HG03097 (cell line): ENCODE measurements around the gene CD300LB.
"Not testable (repeated sequence)": the region's sequence is repeated elsewhere in the genome, so short reads cannot be mapped to it uniquely, and the experiment has no call there.

Source experiments
- ATAC-seq: cut with Tn5 transposase; IDR thresholded peaks from one replicate; pipeline ENCODE4 v1.9.1; 2021; ENCODE audit not compliant: unreplicated experiment, low FRiP score

The CD300LB gene

DNA sequence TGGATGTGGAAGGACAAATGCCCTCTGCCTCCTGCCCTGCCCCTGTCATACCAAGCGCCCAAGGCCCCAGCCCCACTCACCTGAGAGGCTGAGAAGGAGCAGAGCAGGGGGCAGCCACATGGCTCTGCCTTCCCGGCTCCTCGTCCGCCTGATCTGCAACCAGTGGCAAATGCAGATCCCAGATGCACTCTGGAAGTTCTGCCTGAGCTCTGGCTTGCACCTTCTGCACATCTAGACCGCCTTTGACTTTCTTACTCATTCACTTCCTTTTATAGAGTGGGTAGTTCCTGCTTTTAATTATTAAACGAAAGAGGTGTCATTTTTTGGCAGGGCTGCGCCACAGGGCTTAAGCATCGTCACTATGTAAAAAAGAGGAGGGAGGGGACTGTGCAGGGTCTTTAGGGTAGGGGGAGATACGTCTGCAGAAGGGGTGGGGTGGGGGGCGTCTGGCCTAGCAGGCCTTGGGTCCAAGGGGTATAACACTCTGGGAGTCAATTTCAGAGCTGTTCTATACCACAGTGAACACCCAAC is at the start of gene CD300LB:
Gene CD300LB (minus strand): TSS at position 245 of the 531 bp plus-strand sequence. CDS start 125 bp downstream, at position 120.
- no peak for ATAC-seq

DNA sequence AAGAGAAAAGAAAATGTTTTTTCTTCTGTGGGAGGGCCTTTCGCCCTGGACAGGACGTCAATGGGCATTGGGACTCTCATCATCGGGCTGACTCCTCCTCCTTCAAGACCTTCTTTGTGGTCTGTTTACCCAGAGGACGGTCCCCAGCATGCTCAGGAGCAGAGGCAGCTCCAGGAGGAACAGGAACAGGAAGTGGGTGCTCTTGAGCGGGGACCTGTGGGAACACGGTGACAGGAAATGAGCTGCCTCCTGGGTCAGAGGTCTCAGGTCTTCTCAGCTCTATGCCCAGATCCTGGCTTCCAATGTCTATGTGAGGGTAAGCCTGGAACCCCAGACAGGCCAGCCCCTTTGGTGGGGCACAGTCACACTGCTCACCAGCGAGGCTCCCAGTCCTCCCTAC is 48.6 kb upstream of the CD300LB start:
- no peak for ATAC-seq

DNA sequence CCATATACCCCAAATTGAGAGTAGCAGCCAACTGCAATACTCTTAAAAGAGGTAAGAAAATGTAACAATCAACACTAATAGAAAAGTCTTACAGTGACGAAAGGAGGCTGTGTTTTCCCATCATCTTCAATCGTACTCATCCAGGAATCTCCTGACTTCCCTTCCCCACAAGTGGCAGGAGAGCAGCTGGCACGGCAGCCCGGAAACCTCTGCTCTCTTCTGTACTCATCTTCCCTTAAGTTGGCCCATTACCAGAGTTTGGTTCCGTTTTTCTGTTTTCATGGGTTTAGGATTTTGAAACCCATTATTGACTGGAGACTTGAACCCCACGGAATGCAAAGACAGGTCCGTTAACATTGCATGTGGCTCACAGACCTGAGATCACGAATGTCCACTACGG is 47.7 kb upstream of the CD300LB start:
- no peak for ATAC-seq

DNA sequence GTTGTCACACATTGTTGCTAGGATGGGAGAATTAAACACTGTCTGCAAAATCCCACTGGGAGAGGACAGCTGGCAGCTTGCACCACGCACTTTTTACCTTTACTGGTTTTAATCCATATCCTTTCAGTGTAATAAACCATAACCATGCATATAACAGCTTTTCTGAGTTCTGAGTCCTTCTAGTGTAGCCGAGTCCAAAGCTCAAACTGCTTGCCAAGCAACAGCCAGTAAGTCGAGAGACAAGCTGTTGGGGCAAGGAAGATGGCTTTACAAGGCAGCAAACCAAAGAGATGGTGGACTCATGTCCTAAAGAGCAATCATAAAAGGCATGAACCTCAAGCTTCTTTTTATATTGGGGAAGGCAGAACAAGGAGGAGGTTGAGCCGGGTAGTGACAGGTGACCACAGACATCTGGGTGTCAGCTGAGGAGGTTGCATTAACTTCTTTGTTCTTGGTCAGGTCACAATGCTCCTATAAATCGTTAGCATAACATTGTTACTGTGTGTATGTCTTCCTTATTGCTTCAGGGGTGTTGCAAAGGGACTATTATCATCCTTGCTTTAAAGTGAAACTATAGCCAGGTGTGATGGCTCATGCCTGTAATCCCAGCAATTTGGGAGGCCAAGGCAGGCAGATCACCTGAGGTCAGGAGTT is 43.3 kb upstream of the CD300LB start:
- no peak for ATAC-seq

DNA sequence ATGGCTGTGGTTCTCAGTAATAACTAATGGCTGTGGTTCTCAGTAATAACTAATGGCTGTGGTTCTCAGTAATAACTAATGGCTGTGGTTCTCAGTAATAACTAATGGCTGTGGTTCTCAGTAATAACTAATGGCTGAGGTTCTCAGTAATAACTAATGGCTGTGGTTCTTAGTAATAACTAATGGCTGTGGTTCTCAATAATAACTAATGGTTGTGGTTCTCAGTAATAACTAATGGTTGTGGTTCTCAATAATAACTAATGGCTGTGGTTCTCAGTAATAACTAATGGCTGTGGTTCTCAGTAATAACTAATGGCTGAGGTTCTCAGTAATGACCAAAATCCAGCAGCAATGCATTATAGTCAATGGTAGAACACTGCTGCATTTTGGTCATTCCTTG is 42.4 kb upstream of the CD300LB start:
- not testable (repeated sequence) for ATAC-seq

DNA sequence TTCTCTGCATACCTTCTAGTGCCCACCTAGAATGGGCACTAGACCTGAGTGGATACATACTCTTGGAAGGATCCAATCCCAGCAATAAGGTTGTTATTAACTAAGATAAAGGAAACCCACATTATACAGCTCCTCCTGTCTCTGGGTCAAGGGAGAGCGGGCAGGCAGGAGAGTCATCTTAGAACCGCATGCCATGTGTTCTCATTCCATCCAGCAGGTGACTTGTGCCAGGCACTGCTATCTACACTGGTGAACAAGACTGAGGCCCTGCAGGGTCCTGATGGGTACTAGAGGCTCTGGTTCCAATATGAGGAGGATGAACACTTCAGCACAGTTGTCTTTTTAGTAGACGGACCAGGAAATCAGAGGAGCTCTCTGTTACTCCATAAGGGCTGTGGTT is 41.9 kb upstream of the CD300LB start:
- no peak for ATAC-seq

DNA sequence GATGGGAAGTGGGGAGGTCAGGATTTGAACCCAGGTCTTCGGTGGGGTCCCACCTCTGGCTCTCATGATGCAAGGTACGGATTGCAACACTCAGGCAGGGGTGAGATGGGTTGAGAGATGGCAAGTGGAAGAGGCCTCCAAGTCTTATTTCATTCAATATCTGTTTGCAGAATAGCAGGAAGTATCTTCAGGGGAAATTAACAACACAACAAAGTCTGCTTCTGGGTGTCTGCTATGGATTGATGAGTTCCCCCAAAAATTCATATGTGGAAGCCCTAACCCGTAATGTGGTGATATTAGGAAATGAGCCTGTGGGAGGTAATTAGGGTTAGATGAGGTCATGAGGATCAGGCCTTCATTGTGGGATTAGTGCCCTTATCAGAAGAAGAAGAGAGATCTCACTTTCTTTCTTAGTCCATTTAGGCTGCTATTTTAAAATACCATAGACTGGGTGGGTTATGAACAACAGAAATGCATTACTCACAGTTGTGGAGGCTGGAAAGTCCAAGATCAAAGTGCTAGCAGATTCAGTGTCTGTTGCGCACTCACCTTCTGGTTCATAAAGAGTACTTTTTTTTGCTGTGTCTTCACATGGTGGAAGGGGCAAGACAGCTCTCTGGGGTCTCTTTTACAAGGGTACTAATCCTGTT is 40.5 kb upstream of the CD300LB start:
- no peak for ATAC-seq

DNA sequence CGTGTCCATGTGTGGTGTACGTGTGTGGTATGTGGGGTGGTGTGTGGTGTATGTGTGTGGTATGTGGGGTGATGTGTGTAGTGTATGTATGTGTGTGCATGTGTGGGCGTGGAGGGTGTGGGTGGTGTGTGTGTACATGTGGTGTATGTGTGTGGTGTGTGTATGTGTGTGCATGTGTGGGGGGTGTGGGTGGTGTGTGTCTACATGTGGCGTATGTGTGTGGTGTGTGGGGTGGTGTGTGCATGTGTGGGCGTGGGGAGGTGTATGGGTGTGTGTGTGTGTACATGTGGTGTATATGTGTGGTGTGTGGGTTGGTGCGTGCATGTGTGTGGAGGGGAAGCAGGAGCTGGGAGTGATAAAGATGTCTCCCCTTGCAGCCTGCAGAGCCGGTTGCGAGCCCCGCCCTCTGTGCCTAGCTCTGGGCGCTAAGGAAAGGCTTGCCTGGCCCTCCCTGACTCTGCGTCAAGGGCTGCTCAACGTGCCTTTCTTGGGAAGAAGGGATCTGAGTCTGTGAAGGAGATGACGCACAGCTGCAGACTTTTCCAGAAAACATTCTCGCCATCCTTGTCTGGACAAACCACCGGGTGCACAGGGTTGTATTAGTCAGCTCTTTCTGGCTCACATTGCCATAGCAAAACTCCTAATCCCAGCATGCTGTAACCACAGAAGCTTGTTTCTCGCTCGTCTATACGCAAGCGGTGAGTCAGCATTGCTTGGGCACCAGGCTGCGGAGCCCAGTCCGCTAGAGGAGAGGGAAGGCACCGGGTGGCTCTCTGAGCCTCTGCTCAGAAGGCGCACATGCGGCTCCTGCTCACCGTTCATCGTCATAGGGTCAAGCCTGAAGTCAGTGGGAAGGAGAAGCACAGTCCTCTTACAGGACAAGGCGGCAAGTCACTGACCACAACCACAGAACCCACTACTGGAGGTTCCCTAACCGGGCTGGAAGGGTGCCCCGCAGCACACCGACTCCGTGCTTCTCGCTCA is 38.0 kb upstream of the CD300LB start:
- ATAC-seq: no peak

DNA sequence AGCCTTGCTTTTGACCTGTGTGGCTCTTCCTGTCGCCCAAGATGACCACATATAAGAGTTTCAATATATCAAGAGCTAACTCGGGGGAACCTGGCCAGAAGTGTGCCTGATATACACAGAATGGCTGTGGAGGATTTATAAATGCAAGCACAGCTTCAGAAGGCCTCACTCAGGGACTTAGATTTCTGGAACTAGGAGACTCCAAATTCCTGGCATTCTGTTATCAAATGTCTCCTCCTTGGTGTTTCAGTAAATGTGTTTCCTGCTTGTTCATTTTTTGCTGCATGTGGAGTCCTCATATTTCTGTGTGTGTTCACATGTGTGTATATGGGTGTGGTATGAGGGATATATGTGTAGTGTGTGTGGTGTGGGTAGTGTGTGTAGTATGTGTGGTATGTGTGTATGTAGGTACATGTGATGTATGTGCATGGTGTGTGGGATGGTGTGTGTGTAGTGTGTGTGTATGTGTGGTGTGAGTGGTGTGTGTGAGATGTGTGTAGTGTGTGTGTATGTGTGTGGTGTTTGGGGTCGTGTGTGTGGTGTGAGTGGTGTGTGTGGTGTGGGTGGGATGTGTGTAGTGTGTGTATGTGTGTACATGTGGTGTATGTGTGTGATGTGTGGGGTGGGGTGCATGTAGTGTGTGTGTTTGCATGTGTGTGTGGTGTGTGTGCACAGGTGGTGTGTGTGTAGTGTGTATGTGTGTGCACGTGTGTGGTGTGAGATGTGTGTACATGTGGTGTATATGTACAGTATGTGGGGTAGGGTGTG is 37.0 kb upstream of the CD300LB start:
- no peak for ATAC-seq

DNA sequence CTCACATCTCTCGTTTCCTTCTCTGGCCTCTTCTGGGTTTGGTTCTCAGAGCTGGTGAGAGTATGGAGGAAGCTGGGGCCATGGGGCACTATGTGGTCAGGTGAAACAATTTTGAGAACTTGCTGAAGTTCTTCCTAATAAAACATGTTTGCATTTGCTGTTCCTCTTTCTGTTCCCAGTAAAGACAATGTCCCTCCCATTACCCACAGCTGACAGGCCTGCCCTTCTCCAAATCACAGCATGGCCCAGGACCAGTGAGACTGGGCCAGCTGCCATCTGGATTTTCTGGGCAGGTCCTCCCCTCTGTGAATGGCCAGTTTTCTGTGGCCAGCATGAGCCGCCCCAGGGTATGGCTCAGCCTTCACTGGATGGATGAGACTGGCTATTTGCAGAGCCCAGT is 36.1 kb upstream of the CD300LB start, which contains the start of gene CD300H:
Gene CD300H (minus strand): TSS at position 113 of the 400 bp plus-strand sequence.
- ATAC-seq: no peak

DNA sequence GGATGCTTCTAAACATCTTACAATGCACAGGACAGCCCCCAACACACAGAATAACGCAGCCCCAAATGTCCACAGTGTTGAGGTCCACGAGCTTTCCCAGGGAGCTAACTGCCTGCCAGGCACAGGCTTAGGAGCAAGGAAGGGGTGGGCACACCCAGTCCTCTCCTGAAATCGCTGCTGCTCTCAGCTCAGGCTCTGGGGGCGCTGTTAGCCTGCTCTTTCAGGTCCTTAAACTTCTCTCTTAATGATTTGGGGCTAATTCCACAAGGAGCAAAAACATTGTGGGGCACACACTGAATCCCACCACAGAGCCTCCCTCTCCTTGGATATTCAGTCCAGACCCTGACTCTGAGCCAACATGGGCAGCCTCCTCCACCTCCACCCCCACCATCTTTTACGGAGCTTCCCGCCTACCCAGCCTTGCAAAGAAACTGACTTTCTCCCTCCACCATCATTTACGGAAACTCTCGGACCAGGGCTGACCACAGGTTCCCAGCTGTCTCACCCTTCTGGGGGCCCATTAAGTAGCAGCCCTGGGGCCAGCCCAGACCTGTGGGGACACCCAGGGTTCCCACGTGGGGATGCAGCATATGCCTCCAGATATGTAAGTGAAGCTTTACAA is 35.0 kb upstream of the CD300LB start:
- ATAC-seq: no peak

DNA sequence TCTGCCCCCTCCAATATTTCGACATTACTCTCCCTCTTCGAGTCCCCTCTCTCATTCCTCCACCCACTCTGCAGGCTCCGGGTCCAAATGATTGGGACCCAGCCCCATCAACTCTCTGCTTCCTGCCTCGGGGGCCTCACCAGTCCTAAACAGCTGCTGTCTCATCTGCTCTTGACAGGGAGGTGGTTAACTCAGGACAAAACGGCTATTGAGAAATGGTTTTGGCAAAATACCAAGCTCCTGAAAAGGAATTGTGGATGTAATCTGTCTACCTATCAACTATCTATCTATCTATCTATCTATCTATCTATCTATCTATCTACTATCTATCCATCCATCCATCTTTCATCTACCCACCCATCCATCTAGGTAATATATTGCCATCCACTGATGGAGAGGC is 33.9 kb upstream of the CD300LB start:
- ATAC-seq: no peak

DNA sequence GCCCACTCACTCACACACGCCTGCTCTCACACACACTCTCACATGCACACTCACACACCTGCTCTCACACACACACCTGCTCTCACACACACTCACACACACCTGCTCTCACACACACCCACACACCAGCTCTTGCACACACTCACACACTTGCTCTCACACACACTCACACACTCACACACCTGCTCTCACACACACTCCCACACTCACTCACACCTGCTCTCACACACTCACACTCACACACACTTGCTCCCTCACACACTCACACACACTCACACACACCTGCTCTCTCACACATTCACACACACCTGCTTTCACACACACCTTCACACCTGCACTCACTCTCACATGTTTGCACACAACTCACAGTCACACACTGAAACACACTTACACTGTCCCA is 32.1 kb upstream of the CD300LB start:
- no peak for ATAC-seq

DNA sequence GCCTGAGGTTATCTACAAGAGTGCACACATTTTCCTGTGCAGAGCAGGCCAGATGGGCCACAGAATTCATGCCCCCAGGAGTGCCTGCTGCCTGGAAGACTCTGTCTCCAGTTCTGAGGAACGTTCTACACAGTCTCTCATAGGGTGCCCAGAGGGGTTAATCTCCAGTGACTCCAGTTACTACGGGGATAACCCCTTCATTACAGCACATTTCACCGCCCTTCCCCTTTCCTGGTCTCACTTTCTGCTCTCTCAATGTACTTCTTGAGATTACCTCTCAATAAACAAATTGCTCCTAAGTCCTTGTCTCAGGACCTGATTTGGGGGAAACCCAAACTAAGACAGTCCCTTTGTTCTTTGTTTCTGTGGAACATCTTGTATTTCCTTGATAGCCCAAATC is 30.3 kb upstream of the CD300LB start:
- ATAC-seq: no peak

DNA sequence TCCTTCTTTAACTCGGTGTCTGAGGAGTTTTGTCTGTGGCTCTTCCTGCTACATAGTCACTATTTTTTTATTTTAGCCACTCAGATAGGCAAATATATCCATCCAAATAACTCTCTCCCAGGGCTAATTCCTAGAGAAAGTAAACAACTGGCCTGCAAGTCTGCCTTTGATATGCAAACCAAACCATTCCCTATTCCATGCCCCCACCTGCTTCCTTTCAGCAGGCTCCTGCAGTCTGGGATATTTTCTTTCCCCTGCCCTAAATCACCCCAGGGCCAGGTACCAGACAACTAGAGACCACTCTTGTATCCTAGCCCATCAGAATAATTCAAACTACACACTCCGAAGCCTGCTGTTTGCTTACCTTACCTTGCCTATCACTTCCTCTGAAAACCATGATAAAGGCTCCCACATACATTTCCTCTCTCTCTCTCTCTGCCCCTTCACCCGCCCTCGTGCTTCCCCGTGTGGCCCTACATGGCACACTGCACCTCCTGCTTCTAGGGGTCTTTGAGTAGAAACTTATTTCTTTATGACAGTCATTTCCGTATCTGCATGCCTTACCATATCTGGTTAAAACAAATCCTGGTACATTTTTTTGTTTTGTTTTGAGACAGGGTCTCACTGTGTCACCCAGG is 27.7 kb upstream of the CD300LB start:
- ATAC-seq: no peak

DNA sequence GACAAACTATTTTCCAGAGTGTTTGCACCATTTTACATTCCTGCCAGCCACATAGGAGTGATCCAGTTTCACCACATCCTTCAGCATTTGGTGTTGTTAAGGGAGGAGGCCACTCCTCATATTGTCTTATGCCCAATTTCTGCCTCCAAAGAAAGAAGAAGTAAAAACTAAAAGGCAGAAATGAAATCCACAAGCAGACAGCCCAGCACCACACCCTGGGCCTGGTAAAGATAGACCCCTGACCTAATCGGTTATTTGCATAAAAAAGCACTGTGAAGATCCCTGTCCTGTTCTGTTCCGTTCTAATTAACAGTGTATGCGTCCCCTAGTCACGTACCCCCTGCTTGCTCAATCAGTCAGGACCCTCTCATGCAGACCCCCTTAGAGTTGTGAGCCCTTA is 27.1 kb upstream of the CD300LB start:
- ATAC-seq: not testable (repeated sequence)

DNA sequence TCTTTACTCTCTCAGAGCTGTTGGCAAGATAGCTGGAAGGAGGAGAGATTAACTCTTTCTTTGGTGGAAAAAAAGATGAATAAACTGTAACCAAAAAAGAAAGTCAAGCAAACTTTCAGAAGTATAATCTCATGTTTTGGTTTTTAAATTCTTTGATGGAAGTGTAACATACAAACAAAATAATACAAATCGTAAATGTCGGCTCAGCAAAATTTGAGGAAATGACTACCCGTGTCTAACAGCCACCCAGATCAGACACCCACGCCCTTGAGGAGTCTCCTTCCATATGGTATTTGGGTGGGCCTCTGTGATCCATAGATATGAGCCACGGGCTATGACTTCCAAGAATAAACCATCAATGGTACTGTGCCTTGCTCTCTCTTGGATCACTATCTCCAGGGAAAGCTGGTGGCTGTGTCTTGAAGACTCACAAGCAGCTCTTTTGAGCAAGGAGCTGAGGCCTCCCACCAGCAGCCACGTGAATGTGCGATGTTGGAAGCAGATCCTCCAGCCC is 24.2 kb upstream of the CD300LB start:
- ATAC-seq: no peak

DNA sequence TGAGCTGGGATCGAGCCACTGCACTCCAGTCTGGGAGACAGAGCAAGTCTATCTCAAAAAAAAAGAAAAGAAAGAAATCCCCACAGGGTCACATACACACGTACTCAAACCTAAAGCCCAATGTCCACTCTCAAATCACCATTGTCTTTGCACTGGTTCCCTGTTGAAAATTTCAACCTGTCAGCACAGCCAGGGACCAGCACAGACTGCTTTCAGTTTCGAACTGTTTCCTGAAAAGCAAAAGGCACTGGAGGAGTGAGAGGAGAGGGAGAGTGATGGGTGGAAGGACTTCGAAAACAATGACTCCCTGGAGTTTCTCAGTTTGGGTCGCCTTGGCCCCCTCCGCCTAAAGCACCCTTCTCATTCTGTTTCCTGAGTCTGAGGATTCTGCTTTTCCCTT is 23.6 kb upstream of the CD300LB start:
- ATAC-seq: no peak

DNA sequence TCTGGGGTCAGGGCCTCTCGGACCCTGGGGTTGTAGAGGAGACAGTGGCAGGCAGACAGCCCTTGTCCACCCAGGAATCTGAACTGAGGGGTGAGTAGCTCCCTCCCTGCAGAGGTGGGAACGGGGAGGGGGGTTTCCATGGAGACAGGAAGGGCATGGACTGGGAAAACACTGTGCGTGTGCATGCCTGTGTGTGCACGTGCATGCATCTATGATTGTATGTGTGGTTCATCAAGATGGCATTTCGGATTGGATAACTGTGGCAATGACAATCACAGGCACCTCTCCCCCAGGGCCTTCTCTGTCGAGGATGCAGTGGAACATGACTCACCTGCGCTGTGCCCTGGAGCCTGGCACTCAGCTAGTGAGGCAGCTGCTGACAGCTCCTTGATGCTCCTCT is 20.8 kb upstream of the CD300LB start:
- no peak for ATAC-seq
